Mesendoderm (in vitro differentiated cells): Measurements from ENCODE around the gene LPA.
A peak's percentile ranks its signal among the peaks of the same experiment; 100 is the strongest.
"Not testable (repeated sequence)": the region's sequence is repeated elsewhere in the genome, so short reads cannot be mapped to it uniquely, and the experiment has no call there.

ENCODE experiments used
- DNase-seq: peaks from one replicate; pipeline ENCODE4 v3.0.0; 2013
- H2AK5ac ChIP-seq: 2 replicates; pipeline ENCODE4 v1.6.1; 2013; ENCODE audit warnings: low read length, inconsistent platforms
- H2BK120ac ChIP-seq: 2 replicates; pipeline ENCODE4 v1.6.1; 2013; ENCODE audit warnings: low read depth, mild to moderate bottlenecking, low read length, moderate library complexity, mixed read lengths
- H2BK15ac ChIP-seq: replicated peaks from 2 replicates; pipeline ENCODE4 v1.6.1; 2013; ENCODE audit warnings: low read depth, mild to moderate bottlenecking, moderate library complexity
- H2BK5ac ChIP-seq: 2 replicates; pipeline ENCODE4 v1.6.1; 2013; ENCODE audit warnings: low read length, inconsistent platforms
- H3K18ac ChIP-seq: 2 replicates; pipeline ENCODE4 v1.6.1; 2013; ENCODE audit warnings: mild to moderate bottlenecking, low read length, mixed read lengths
- H3K23ac ChIP-seq: one replicate; pipeline ENCODE4 v1.6.1; 2013; ENCODE audit warnings: low read length
- H3K27ac ChIP-seq: 2 replicates; pipeline ENCODE4 v1.5.1; 2013; ENCODE audit warnings: low read depth, mild to moderate bottlenecking, inconsistent platforms, low read length, moderate library complexity
- H3K27me3 ChIP-seq: 2 replicates; pipeline ENCODE4 v1.6.1; 2013; ENCODE audit warnings: low read length, control low read depth, mild to moderate bottlenecking, inconsistent platforms; ENCODE audit not compliant: insufficient read depth, poor library complexity
- H3K36me3 ChIP-seq: 2 replicates; pipeline ENCODE4 v1.6.1; 2013; ENCODE audit warnings: low read length, inconsistent platforms; ENCODE audit not compliant: control insufficient read depth, insufficient read depth
- H3K4ac ChIP-seq: one replicate; pipeline ENCODE4 v1.6.1; 2013; ENCODE audit warnings: low read depth, mild to moderate bottlenecking, low read length, moderate library complexity
- H3K4me1 ChIP-seq: 2 replicates; pipeline ENCODE4 v1.6.1; 2013; ENCODE audit warnings: low read depth, low read length, inconsistent platforms; ENCODE audit not compliant: control insufficient read depth
- H3K4me2 ChIP-seq: 2 replicates; pipeline ENCODE4 v1.6.1; 2013; ENCODE audit warnings: low read length
- H3K4me3 ChIP-seq: 2 replicates; pipeline ENCODE4 v1.5.1; 2013; ENCODE audit warnings: mild to moderate bottlenecking, low read length
- H3K56ac ChIP-seq: one replicate; pipeline ENCODE4 v1.6.1; 2013; ENCODE audit warnings: low read length
- H3K79me1 ChIP-seq: 2 replicates; pipeline ENCODE4 v1.6.1; 2013; ENCODE audit warnings: low read length, inconsistent platforms
- H3K79me2 ChIP-seq: 2 replicates; pipeline ENCODE4 v1.6.1; 2013; ENCODE audit warnings: mild to moderate bottlenecking, low read length; ENCODE audit not compliant: control insufficient read depth, insufficient read depth
- H3K9ac ChIP-seq: 2 replicates; pipeline ENCODE4 v1.6.1; 2013; ENCODE audit warnings: low read length, inconsistent platforms
- H4K5ac ChIP-seq: one replicate; pipeline ENCODE4 v1.6.1; 2013; ENCODE audit warnings: low read length
- H4K8ac ChIP-seq: one replicate; pipeline ENCODE4 v1.6.1; 2013; ENCODE audit warnings: low read depth, mild to moderate bottlenecking, control low read depth, low read length, moderate library complexity
- whole genome bisulfite sequencing: extraction: QIAGEN DNeasy Blood & Tissue Kit; methylation state at CpG from one replicate; pipeline ENCODE4 v1.1.7; 2013; ENCODE audit warnings: low lambda C conversion rate, missing lambda C conversion rate; ENCODE audit not compliant: insufficient coverage; ENCODE audit errors: extremely low coverage; 5-methylcytosine and 5-hydroxymethylcytosine counted together

The LPA gene

DNA sequence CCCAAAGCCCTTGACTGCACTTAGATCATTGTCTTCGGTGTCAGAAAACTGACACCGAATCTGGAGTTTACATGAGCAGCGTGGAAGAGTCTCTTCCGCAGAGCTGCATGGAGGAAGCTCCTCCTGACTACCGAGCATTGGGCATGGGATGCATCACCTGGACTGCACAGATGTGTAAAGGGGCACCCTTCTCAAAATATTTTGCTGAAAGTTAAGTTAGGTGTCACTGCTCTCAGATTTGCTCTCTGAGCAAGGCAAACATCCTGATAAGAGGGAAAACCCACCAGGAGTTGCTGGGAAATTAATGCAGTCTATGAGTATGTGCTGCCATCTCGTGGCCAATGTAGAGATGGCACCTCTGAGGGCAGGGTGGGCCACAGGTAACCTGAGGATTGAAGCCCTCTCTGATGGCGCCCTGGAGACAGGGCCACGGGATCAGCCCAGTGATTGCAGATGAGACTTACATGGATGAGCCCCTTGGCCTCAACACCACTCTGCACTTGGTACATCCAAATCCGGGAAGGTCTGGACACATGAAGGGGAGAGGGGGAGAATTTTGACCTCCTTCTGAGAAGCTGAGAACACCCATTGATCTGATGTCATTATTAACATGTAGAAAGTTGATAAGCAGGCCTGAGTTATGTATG lies 129.9 kb downstream of the LPA start:
- H2BK5ac ChIP-seq = no peak overlapping the region
- peak overlapping the region; percentile 42 for H3K4me2 ChIP-seq
- no peaks in the 10 kb centered on the region for H3K36me3 ChIP-seq
- peak; percentile 76 for DNase-seq
- H3K56ac ChIP-seq = peak overlapping the region; percentile 57
- H3K27me3 ChIP-seq = no peaks in the 10 kb centered on the region
- no peak overlapping the region for H3K4ac ChIP-seq
- no peak overlapping the region for H3K18ac ChIP-seq
- H3K27ac ChIP-seq = no peak overlapping the region
- H4K8ac ChIP-seq = no peak overlapping the region
- H2BK15ac ChIP-seq = no peak overlapping the region
- no peaks in the 10 kb centered on the region for H3K4me1 ChIP-seq
- no peak overlapping the region for H2AK5ac ChIP-seq
- H3K79me1 ChIP-seq = no peaks in the 10 kb centered on the region
- no peak overlapping the region for H4K5ac ChIP-seq
- WGBS = no CpG with 5 or more reads among the region's 9 CpGs
- no peak overlapping the region for H3K23ac ChIP-seq
- peak overlapping the region; percentile 51 for H3K9ac ChIP-seq
- H3K79me2 ChIP-seq = no peaks in the 10 kb centered on the region
- no peak overlapping the region for H3K4me3 ChIP-seq
- H2BK120ac ChIP-seq = no peak overlapping the region

GRCh38 chr6:160532315-160532714 lies 131.8 kb downstream of the LPA start:
- no peak overlapping the region for H3K56ac ChIP-seq
- H3K18ac ChIP-seq = no peak overlapping the region
- no peaks in the 10 kb centered on the region for H3K4me1 ChIP-seq
- no peaks in the 10 kb centered on the region for H3K79me2 ChIP-seq
- H3K23ac ChIP-seq = no peak overlapping the region
- no peak overlapping the region for H2AK5ac ChIP-seq
- no peak overlapping the region for H3K9ac ChIP-seq
- no peak overlapping the region for H4K8ac ChIP-seq
- H3K27ac ChIP-seq = no peak overlapping the region
- no peak for DNase-seq
- H2BK15ac ChIP-seq = no peak overlapping the region
- no peak overlapping the region for H3K4me2 ChIP-seq
- WGBS = no CpG with 5 or more reads among the region's 4 CpGs
- H3K36me3 ChIP-seq = no peaks in the 10 kb centered on the region
- no peak overlapping the region for H3K4ac ChIP-seq
- no peaks in the 10 kb centered on the region for H3K79me1 ChIP-seq
- no peak overlapping the region for H3K4me3 ChIP-seq
- no peak overlapping the region for H2BK120ac ChIP-seq
- no peak overlapping the region for H4K5ac ChIP-seq
- no peaks in the 10 kb centered on the region for H3K27me3 ChIP-seq
- H2BK5ac ChIP-seq = no peak overlapping the region

DNA sequence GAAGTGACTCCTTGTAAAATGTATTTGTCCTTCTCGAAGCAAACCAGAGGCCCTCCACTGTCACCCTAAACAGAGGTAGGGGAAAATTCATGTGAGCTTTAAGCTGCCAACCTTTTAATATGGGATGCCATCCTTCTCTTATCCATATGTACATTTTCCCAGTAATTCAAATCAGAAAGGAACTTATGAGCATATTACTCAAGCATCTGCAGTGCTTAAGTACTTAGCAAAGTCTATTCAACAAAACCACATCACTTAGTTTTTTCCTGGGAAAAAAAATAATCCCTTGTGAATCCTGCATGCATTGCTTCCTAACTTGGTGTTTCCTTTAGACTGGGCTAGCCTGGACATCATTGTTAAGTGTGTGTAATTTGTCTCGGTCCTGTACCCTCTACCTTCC lies 132.2 kb downstream of the LPA start:
- Histone ChIP-seq H3K4me1 (no peaks in the 10 kb centered on the region), H3K4me3 (no peak overlapping the region), H3K79me2 (no peaks in the 10 kb centered on the region), H2BK15ac (no peak overlapping the region), H3K23ac (no peak overlapping the region), H3K4ac (no peak overlapping the region), H3K79me1 (no peaks in the 10 kb centered on the region), H2BK120ac (no peak overlapping the region), H3K36me3 (no peaks in the 10 kb centered on the region), H3K18ac (no peak overlapping the region), H4K5ac (no peak overlapping the region), H2AK5ac (no peak overlapping the region), H4K8ac (no peak overlapping the region), H3K27me3 (no peaks in the 10 kb centered on the region), H3K56ac (no peak overlapping the region), H3K27ac (no peak overlapping the region), H3K9ac (no peak overlapping the region), H2BK5ac (no peak overlapping the region), H3K4me2 (no peak overlapping the region)
- DNase-seq = no peak
- no CpG with 5 or more reads among the region's 2 CpGs for WGBS

GRCh38 chr6:160529524-160529923 lies 134.6 kb downstream of the LPA start:
- H3K4me2 ChIP-seq, H2BK120ac ChIP-seq, H2BK15ac ChIP-seq, H4K8ac ChIP-seq, H3K79me1 ChIP-seq, H3K9ac ChIP-seq, H4K5ac ChIP-seq, H3K56ac ChIP-seq, H3K79me2 ChIP-seq, DNase-seq, H2BK5ac ChIP-seq, H3K4me1 ChIP-seq, H2AK5ac ChIP-seq, H3K23ac ChIP-seq, H3K18ac ChIP-seq, H3K36me3 ChIP-seq, H3K27ac ChIP-seq, H3K27me3 ChIP-seq, H3K4me3 ChIP-seq, H3K4ac ChIP-seq: not testable (repeated sequence)
- no CpG with 5 or more reads among the region's 5 CpGs for WGBS

DNA sequence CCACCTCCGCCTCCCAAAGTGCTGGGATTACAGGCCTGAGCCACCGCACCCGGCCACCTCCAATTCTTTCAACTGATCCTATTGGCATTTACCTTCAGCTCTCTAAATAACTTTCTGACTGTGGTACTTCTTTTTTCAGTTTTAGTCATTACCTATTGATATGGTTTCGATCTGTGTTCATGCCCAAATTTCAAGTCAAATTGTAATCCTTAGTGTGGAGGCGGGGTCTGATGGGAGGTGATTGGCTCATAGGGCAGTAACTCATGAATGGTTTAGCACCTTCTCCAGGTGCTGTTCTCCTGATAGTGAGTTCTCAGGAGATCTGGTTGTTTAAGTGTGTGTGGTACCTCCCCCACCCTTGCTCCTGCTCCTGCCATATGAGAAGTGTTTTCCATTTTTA lies 140.9 kb downstream of the LPA start:
- no peak overlapping the region for H3K18ac ChIP-seq
- H3K23ac ChIP-seq = no peak overlapping the region
- no peak overlapping the region for H3K9ac ChIP-seq
- peak; percentile 7 for DNase-seq
- H2AK5ac ChIP-seq = no peak overlapping the region
- no peak overlapping the region for H3K4me3 ChIP-seq
- no peak overlapping the region for H2BK5ac ChIP-seq
- no peaks in the 10 kb centered on the region for H3K79me1 ChIP-seq
- no peaks in the 10 kb centered on the region for H3K4me1 ChIP-seq
- H3K4ac ChIP-seq = no peak overlapping the region
- no peak overlapping the region for H3K56ac ChIP-seq
- no peaks in the 10 kb centered on the region for H3K79me2 ChIP-seq
- no peaks in the 10 kb centered on the region for H3K36me3 ChIP-seq
- WGBS = no CpG with 5 or more reads among the region's 5 CpGs
- no peak overlapping the region for H3K27ac ChIP-seq
- no peak overlapping the region for H4K8ac ChIP-seq
- no peak overlapping the region for H3K4me2 ChIP-seq
- no peaks in the 10 kb centered on the region for H3K27me3 ChIP-seq
- no peak overlapping the region for H4K5ac ChIP-seq
- H2BK15ac ChIP-seq = no peak overlapping the region
- no peak overlapping the region for H2BK120ac ChIP-seq
